K562 (cell line): ENCODE data around the gene CCR5AS.

Experiments
- CREB1 ChIP-seq, 2 experiments: sonication (generic) in 1 of 2; formaldehyde crosslinking in 1 of 2; IDR thresholded peaks; 2 replicates each; pipeline versions ENCODE4 v1.6.1 to v1.8.0; 2012 to 2022; ENCODE audit warnings: inconsistent platforms in 1 of 2, mild to moderate bottlenecking in 1 of 2, missing genetic modification reagents in 1 of 2, moderate library complexity in 1 of 2
- CREM ChIP-seq: IDR thresholded peaks from 2 replicates; pipeline ENCODE4 v1.6.1; 2014; ENCODE audit warnings: antibody characterized with exemption, low read depth
- DDX20 ChIP-seq: fragments of 450-650 bp; IDR thresholded peaks from 2 replicates; pipeline ENCODE4 v1.6.1; 2016; ENCODE audit warnings: missing genetic modification characterization, low read depth, mild to moderate bottlenecking, missing compliant biosample characterization, moderate library complexity
- FOXJ2 ChIP-seq: fragments of 200-800 bp; sonication (Bioruptor generic); IDR thresholded peaks from 2 replicates; pipeline ENCODE4 v1.6.1; 2016; ENCODE audit warnings: missing genetic modification characterization, missing compliant biosample characterization
- HDAC8 ChIP-seq: fragments of 450-650 bp; IDR thresholded peaks from 2 replicates; pipeline ENCODE4 v1.6.1; 2016; ENCODE audit warnings: mild to moderate bottlenecking, missing genetic modification characterization, moderate library complexity, missing compliant biosample characterization
- LCOR ChIP-seq: sonication (generic); formaldehyde crosslinking; IDR thresholded peaks from 2 replicates; pipeline ENCODE4 v1.8.0; 2022; ENCODE audit warnings: mild to moderate bottlenecking, missing genetic modification reagents
- MECOM ChIP-seq: fragments of 250-450 bp; sonication (Bioruptor Pico); IDR thresholded peaks from 2 replicates; pipeline ENCODE4 v1.8.0; 2022; ENCODE audit warnings: inconsistent platforms
- NCOA2 ChIP-seq, 2 experiments: fragments of 450-650 bp; IDR thresholded peaks; 2 replicates each; pipeline ENCODE4 v1.6.1; 2018; ENCODE audit warnings: mild to moderate bottlenecking in 2 of 2, moderate library complexity in 1 of 2; ENCODE audit not compliant: partially characterized antibody in 2 of 2
- NFE2L1 ChIP-seq: fragments of 450-650 bp; IDR thresholded peaks from 2 replicates; pipeline ENCODE4 v1.6.1; 2016; ENCODE audit warnings: missing genetic modification characterization, low read depth, mild to moderate bottlenecking, missing compliant biosample characterization, moderate library complexity, borderline replicate concordance
- NFRKB ChIP-seq: fragments of 450-650 bp; IDR thresholded peaks from 2 replicates; pipeline ENCODE4 v1.6.1; 2016; ENCODE audit warnings: low read depth
- RUNX1 ChIP-seq: sonication (generic); IDR thresholded peaks from 2 replicates; pipeline ENCODE4 v1.6.1; 2016; ENCODE audit warnings: antibody characterized with exemption, low read depth
- SMARCE1 ChIP-seq: fragments of 450-650 bp; IDR thresholded peaks from 2 replicates; pipeline ENCODE4 v1.7.1; 2016; ENCODE audit warnings: mild to moderate bottlenecking
- ZNF197 ChIP-seq: fragments of 200-800 bp; sonication (Bioruptor generic); IDR thresholded peaks from 2 replicates; pipeline ENCODE4 v1.6.1; 2016; ENCODE audit warnings: low read depth, missing genetic modification characterization, missing compliant biosample characterization
- ZNF24 ChIP-seq: fragments of 450-650 bp; IDR thresholded peaks from 2 replicates; pipeline ENCODE4 v1.6.1; 2016
- TF ChIP-seq, protein P1 (sequence below): fragments of 450-650 bp; IDR thresholded peaks from 2 replicates; pipeline ENCODE4 v1.6.1; 2017; ENCODE audit warnings: antibody characterized with exemption, mild to moderate bottlenecking
- TF ChIP-seq, protein P2 (sequence below): fragments of 450-650 bp; IDR thresholded peaks from 2 replicates; pipeline ENCODE4 v1.6.1; 2016; ENCODE audit warnings: mild to moderate bottlenecking
- TF ChIP-seq, protein P3 (sequence below): fragments of 450-650 bp; formaldehyde crosslinking; IDR thresholded peaks from 2 replicates; pipeline ENCODE4 v1.4.0; 2020; ENCODE audit warnings: mild to moderate bottlenecking, moderate library complexity
- TF ChIP-seq, protein P4 (sequence below): fragments of 450-650 bp; IDR thresholded peaks from 2 replicates; pipeline ENCODE4 v1.6.1; 2014; ENCODE audit warnings: low read depth, mild to moderate bottlenecking, moderate library complexity, borderline replicate concordance

CCR5AS gene

DNA sequence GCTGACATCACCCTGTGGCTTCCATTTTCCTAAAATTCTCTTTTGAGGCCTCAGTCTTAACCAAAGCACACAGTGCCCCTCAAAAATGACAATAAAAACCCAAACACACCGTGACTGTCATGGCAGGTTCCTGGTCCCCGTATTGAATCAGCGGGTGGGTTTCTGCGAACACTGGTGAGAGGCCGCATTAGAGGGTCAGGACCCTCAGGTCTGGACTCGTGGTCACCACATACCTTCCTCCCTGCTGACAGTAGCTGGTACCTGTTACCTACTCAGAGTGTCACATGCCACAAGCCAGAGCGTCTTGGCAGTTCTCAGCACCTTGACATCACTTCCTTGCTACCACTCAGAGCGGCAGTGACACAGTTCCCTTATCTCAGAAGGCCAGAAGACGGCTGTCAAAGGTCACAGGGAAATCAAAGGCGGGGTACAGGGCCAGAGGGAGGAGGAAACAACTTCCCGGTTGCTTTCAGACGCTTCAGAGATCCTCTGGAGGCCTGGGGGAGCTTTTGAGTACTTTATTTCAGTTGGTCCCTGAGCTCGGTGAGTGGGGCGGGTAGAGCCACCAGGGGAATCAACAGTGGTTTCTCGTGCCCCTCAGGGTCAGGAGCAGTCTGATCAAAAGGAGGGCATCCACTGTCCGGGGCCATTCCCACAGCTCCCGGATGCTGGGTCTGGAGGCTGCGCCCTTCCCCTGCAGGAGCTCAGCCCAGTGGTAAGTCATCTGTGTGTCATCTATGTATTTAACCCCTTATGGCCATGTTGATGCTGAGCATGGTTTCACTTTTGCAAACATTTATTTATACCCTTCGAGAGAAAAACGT lies at the start of gene CCR5AS, which contains the start of gene CCRL2 (continued):
- TF ChIP-seq, protein P1, sequence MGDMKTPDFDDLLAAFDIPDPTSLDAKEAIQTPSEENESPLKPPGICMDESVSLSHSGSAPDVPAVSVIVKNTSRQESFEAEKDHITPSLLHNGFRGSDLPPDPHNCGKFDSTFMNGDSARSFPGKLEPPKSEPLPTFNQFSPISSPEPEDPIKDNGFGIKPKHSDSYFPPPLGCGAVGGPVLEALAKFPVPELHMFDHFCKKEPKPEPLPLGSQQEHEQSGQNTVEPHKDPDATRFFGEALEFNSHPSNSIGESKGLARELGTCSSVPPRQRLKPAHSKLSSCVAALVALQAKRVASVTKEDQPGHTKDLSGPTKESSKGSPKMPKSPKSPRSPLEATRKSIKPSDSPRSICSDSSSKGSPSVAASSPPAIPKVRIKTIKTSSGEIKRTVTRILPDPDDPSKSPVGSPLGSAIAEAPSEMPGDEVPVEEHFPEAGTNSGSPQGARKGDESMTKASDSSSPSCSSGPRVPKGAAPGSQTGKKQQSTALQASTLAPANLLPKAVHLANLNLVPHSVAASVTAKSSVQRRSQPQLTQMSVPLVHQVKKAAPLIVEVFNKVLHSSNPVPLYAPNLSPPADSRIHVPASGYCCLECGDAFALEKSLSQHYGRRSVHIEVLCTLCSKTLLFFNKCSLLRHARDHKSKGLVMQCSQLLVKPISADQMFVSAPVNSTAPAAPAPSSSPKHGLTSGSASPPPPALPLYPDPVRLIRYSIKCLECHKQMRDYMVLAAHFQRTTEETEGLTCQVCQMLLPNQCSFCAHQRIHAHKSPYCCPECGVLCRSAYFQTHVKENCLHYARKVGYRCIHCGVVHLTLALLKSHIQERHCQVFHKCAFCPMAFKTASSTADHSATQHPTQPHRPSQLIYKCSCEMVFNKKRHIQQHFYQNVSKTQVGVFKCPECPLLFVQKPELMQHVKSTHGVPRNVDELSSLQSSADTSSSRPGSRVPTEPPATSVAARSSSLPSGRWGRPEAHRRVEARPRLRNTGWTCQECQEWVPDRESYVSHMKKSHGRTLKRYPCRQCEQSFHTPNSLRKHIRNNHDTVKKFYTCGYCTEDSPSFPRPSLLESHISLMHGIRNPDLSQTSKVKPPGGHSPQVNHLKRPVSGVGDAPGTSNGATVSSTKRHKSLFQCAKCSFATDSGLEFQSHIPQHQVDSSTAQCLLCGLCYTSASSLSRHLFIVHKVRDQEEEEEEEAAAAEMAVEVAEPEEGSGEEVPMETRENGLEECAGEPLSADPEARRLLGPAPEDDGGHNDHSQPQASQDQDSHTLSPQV, result peak; percentile 99
- 0 out of 2 replicates have a peak, but pooled peaks have one; percentile 10 for TF ChIP-seq RUNX1
- TF ChIP-seq ZNF24, result peak; percentile 61
- TF ChIP-seq, protein P2, sequence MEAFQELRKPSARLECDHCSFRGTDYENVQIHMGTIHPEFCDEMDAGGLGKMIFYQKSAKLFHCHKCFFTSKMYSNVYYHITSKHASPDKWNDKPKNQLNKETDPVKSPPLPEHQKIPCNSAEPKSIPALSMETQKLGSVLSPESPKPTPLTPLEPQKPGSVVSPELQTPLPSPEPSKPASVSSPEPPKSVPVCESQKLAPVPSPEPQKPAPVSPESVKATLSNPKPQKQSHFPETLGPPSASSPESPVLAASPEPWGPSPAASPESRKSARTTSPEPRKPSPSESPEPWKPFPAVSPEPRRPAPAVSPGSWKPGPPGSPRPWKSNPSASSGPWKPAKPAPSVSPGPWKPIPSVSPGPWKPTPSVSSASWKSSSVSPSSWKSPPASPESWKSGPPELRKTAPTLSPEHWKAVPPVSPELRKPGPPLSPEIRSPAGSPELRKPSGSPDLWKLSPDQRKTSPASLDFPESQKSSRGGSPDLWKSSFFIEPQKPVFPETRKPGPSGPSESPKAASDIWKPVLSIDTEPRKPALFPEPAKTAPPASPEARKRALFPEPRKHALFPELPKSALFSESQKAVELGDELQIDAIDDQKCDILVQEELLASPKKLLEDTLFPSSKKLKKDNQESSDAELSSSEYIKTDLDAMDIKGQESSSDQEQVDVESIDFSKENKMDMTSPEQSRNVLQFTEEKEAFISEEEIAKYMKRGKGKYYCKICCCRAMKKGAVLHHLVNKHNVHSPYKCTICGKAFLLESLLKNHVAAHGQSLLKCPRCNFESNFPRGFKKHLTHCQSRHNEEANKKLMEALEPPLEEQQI, result peak; percentile 87; the same call in 1 of the 2 replicates
- peak; percentile 87 for TF ChIP-seq FOXJ2 (tag)
- TF ChIP-seq, protein P3, sequence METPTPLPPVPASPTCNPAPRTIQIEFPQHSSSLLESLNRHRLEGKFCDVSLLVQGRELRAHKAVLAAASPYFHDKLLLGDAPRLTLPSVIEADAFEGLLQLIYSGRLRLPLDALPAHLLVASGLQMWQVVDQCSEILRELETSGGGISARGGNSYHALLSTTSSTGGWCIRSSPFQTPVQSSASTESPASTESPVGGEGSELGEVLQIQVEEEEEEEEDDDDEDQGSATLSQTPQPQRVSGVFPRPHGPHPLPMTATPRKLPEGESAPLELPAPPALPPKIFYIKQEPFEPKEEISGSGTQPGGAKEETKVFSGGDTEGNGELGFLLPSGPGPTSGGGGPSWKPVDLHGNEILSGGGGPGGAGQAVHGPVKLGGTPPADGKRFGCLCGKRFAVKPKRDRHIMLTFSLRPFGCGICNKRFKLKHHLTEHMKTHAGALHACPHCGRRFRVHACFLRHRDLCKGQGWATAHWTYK, result peak; percentile 82
- peak; percentile 90; the same call in 1 of the 2 replicates for TF ChIP-seq NFRKB
- peak; percentile 27; the same call in 1 of the 2 replicates for TF ChIP-seq HDAC8 (tag)
- TF ChIP-seq, protein P4, sequence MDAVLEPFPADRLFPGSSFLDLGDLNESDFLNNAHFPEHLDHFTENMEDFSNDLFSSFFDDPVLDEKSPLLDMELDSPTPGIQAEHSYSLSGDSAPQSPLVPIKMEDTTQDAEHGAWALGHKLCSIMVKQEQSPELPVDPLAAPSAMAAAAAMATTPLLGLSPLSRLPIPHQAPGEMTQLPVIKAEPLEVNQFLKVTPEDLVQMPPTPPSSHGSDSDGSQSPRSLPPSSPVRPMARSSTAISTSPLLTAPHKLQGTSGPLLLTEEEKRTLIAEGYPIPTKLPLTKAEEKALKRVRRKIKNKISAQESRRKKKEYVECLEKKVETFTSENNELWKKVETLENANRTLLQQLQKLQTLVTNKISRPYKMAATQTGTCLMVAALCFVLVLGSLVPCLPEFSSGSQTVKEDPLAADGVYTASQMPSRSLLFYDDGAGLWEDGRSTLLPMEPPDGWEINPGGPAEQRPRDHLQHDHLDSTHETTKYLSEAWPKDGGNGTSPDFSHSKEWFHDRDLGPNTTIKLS, result peak; percentile 69
- TF ChIP-seq NCOA2 (IDR thresholded peaks at IDR 0.05; ENCODE audit: partially characterized antibody in 2 of 2), result peak in 1 of 2 experiments; percentile 78
- TF ChIP-seq SMARCE1, result peak; percentile 90
- peak; percentile 79; the same call in 1 of the 2 replicates for TF ChIP-seq LCOR
- peak; percentile 17; the same call in 1 of the 2 replicates for TF ChIP-seq DDX20
- TF ChIP-seq CREB1 (IDR thresholded peaks at IDR 0.05), result peak; percentile 93
- peak; percentile 92 for TF ChIP-seq CREB1 (CRISPR knock-in tag; IDR thresholded peaks at IDR 0.05)
- TF ChIP-seq MECOM, result peak; percentile 60; the same call in 1 of the 2 replicates
- TF ChIP-seq ZNF197 (CRISPR knock-in tag), result peak; percentile 84
- no peak for TF ChIP-seq NFE2L1 (tag)
- peak; percentile 98 for TF ChIP-seq CREM
